WI38 (cell line): ENCODE data around the gene SRRD.

Experiments
- H3K4me3 ChIP-seq: 2 replicates; pipeline ENCODE4 v1.5.1; 2011; ENCODE audit warnings: low read depth, mild to moderate bottlenecking, control low read depth, low read length
- TF ChIP-seq, protein P1 (sequence below): IDR thresholded peaks from 2 replicates; pipeline ENCODE4 v1.5.1; 2012; ENCODE audit warnings: low read depth, mild to moderate bottlenecking, control low read depth, low read length

The SRRD gene

DNA sequence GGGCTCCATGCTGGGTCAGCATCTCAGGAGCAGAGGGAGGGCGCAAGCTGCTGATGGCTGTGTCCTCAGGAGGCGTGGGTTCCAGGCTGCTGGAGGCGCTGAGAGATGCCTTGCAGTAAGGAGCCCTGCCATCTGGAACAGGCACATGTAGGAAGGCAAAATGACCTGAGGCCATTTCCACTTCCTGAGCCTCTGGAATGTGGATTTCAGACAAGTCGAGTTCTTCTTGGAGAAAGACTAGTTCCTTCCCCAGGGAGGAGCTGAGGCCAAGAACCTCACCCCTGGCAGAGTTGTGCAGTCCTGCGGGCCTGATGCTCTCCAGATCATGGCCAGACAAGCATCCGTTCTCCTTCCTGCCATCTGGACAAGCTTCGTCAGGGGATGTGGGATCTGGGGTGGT lies 19.4 kb upstream of the SRRD start:
- TF ChIP-seq, protein P1, sequence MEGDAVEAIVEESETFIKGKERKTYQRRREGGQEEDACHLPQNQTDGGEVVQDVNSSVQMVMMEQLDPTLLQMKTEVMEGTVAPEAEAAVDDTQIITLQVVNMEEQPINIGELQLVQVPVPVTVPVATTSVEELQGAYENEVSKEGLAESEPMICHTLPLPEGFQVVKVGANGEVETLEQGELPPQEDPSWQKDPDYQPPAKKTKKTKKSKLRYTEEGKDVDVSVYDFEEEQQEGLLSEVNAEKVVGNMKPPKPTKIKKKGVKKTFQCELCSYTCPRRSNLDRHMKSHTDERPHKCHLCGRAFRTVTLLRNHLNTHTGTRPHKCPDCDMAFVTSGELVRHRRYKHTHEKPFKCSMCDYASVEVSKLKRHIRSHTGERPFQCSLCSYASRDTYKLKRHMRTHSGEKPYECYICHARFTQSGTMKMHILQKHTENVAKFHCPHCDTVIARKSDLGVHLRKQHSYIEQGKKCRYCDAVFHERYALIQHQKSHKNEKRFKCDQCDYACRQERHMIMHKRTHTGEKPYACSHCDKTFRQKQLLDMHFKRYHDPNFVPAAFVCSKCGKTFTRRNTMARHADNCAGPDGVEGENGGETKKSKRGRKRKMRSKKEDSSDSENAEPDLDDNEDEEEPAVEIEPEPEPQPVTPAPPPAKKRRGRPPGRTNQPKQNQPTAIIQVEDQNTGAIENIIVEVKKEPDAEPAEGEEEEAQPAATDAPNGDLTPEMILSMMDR, result no peak
- H3K4me3 ChIP-seq, result no peak overlapping the region

DNA sequence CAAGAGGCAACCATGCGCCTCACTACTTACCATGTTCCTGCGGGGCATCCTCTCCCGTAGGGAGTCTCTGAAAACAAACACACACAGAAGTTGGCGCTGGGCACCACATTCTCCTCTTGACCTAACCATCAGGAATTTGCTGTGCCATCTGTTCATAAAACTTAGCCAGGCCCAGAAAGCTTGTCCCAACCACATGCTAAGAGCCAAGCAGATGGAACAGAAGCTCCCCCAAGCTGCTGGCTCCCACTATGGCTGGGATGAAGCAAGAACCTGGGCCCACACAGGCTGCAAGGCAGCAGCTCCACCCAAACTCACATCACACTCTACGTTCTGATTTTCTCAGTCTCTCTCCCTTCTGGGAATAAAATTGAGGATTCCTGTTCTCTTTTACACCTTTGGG lies 17.5 kb upstream of the SRRD start:
- no peak overlapping the region for H3K4me3 ChIP-seq
- TF ChIP-seq, protein P1, result no peak

DNA sequence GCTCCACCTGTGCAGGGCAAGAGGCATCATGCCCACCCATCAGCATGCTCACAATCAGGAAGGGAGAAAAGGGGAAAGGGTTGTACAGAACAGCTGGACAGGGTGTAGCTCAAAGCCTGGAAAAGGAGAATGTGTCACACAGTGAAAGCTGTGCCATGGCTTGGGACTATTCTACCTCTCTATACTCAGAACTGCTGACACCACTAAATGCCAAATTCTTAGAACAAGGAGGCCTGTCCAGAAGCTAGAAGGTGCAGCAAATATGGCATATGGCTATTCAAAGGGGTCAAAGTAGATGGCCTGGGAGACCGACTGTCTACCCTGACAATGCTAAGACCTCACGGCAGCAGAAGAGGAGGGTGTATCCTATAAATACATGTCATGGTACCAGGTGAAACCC lies 12.9 kb upstream of the SRRD start:
- TF ChIP-seq, protein P1, result no peak
- H3K4me3 ChIP-seq, result no peak overlapping the region

DNA sequence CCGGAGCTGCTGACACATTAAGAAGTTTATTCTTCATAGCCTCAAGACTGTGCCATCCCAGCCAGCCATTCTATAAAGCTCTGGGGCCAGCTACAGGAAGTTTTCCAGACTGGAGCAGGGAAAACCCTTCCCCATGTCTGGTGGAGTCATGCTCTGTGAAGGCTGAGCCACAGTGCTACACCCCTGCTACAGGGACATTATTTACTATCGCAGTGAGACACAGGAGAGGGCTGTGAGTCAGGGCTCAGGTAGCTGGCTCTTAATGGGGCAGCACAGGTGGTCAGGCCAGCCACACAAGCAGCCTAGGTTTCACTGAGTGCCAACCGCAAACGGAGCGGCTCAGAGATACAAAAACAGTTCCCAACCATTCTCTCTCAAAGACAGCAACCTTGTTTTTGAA lies 12.2 kb upstream of the SRRD start:
- no peak overlapping the region for H3K4me3 ChIP-seq
- TF ChIP-seq, protein P1, result no peak

DNA sequence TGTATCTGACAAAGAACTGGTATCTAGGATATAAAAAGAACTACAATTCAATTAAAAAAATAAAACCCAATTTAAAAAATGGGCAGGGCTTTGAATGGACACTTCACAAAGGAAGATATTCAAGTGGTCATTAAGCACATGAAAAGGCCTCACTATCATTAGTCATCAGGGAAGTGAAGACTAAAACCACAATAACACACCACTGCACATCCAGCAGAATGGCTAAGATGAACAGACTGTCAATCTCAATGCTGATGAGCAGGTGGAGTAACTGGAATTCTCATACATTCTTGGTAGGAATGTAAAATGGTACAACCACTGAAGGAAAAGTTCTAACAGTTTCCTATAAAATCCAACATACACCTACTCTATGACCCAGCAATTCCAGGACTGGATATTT lies 9.0 kb upstream of the SRRD start:
- TF ChIP-seq, protein P1, result no peak
- no peak overlapping the region for H3K4me3 ChIP-seq

DNA sequence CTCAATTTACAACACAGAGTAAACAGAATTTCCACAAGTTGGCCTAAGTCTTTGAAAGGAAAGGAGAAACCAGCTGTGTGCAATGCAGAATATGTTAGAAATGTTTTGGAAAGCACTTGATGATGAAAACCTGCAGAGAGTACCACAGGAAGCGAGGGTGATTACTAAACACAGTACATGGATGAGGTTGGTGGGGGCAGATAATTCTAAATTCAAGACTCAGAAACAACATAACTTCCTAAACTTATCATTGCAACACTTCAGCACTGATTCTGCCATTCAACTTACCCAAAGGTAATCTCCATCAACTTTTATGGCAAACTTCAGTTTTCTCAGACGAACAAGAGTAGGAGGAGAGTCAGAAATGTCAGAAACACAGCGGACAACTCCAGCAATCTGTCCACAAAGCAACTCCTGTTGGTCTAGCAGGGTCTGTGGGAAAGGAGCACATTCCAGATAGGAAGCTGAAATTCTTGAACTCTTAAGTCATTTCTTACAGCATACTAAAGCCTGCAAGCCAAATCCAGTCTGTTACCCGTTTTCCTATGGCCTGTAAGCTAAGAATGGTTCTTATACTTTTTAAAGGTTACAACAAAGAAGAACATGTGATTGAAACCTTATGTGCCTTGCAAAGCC lies 6.9 kb upstream of the SRRD start:
- TF ChIP-seq, protein P1, result no peak
- H3K4me3 ChIP-seq, result no peak overlapping the region

DNA sequence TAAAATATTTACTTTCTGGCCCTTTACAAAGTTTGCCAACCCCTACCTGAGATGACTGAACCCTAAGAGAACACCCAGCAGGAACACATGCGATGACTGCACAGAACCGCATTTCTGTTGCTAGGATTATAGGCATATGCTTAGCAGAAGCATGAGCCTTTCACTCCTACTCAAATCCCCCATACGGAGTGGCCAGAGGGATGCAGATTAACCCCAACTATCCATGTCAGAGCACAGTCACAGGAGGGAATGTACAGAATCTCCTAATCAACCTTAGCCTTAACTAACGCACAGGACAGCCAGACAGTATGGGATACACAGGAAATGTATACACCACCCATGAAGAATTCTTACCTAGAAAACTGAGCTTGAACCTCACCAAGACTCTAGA lies 6.3 kb upstream of the SRRD start:
- no peak overlapping the region for H3K4me3 ChIP-seq
- TF ChIP-seq, protein P1, result no peak
